H1 (cell line): Measurements from ENCODE around the gene IL31RA. TPM values are rescaled to one million over a fixed set of nuclear protein-coding genes. Genes with fewer than 3 reads are reported as not detected.

Source experiments
- CTCF ChIA-PET: fragments of 300-600 bp; sonication (Branson Sonifier 250); formaldehyde crosslinking; loops from one replicate; lab custom pipeline; 2021; ENCODE audit not compliant: partially characterized antibody; lab: Charles Lee
- POLR2A ChIA-PET: fragments of 300-600 bp; sonication (Branson Sonifier 250); formaldehyde crosslinking; loops from one replicate; lab custom pipeline; 2021; ENCODE audit warnings: inconsistent platforms; ENCODE audit not compliant: partially characterized antibody; lab: Charles Lee
- DNase-seq, 2 experiments: peaks; one replicate each; pipeline versions ENCODE4 v3.0.0 to v3.0.0-alpha.2; 2010 to 2022; ENCODE audit warnings: low spot score in 2 of 2, low read depth in 1 of 2, mixed read lengths in 1 of 2
- FAIRE-seq: peaks from 2 replicates; lab custom pipeline; 2011; peaks lifted over from hg19 to GRCh38; lab: Jason Lieb, UNC
- H2AFZ ChIP-seq: 2 replicates; pipeline ENCODE4 v1.8.1; 2012; ENCODE audit warnings: low read length, inconsistent platforms
- H2AK5ac ChIP-seq: 2 replicates; pipeline ENCODE4 v1.6.1; 2013; ENCODE audit warnings: low read depth, low read length
- H2BK120ac ChIP-seq: replicated peaks from 2 replicates; pipeline ENCODE3; 2013; ENCODE audit warnings: low read depth, low read length, inconsistent platforms
- H2BK12ac ChIP-seq: 2 replicates; pipeline ENCODE4 v1.6.1; 2013; ENCODE audit warnings: low read depth, low read length
- H2BK15ac ChIP-seq: 2 replicates; pipeline ENCODE4 v1.6.1; 2013; ENCODE audit warnings: low read length
- H2BK20ac ChIP-seq: 2 replicates; pipeline ENCODE4 v1.6.1; 2013; ENCODE audit warnings: low read length
- H2BK5ac ChIP-seq: 2 replicates; pipeline ENCODE4 v1.6.1; 2013; ENCODE audit warnings: low read depth, low read length
- H3K14ac ChIP-seq: 2 replicates; pipeline ENCODE4 v1.6.1; 2013; ENCODE audit warnings: inconsistent platforms; ENCODE audit not compliant: insufficient read length
- H3K18ac ChIP-seq: 2 replicates; pipeline ENCODE4 v1.6.1; 2013; ENCODE audit warnings: low read length; ENCODE audit errors: extremely low read depth
- H3K23ac ChIP-seq: 2 replicates; pipeline ENCODE4 v1.6.1; 2013; ENCODE audit warnings: inconsistent platforms; ENCODE audit not compliant: insufficient read length
- H3K23me2 ChIP-seq: 2 replicates; pipeline ENCODE4 v1.6.1; 2013; ENCODE audit warnings: low read depth, low read length
- H3K27ac ChIP-seq: 2 replicates; pipeline ENCODE4 v1.6.1; 2011; ENCODE audit warnings: low read depth, low read length, inconsistent platforms
- H3K27me3 ChIP-seq, 4 experiments: replicated peaks in 1 of 4; 1 replicate in 1 of 4; 2 replicates in 3 of 4; pipeline versions ENCODE4 v1.6.1 to v1.8.1; 2011 to 2013; ENCODE audit warnings: low read length in 3 of 4, mild to moderate bottlenecking in 3 of 4, inconsistent platforms in 2 of 4, mixed read lengths in 2 of 4, moderate library complexity in 1 of 4; ENCODE audit not compliant: control insufficient read depth in 3 of 4, insufficient read depth in 3 of 4; ENCODE audit errors: extremely low read depth in 1 of 4
- H3K36me3 ChIP-seq, 4 experiments: 2 replicates each; pipeline versions ENCODE4 v1.6.1 to v1.8.1; 2011 to 2013; ENCODE audit warnings: mild to moderate bottlenecking in 4 of 4, low read length in 3 of 4, moderate library complexity in 2 of 4, control low read depth in 1 of 4, inconsistent platforms in 1 of 4; ENCODE audit not compliant: insufficient read depth in 4 of 4, control insufficient read depth in 2 of 4
- H3K4ac ChIP-seq: replicated peaks from 2 replicates; pipeline ENCODE3; 2013; ENCODE audit warnings: low read length, low read depth, mixed read lengths, inconsistent platforms; ENCODE audit not compliant: insufficient read length
- H3K4me1 ChIP-seq, 4 experiments: replicated peaks in 1 of 4; 1 replicate in 1 of 4; 2 replicates in 3 of 4; pipeline versions ENCODE4 v1.6.1 to v1.8.1; 2011 to 2013; ENCODE audit warnings: low read length in 3 of 4, inconsistent platforms in 2 of 4, mixed read lengths in 1 of 4; ENCODE audit not compliant: insufficient read depth in 4 of 4, control insufficient read depth in 3 of 4
- H3K4me2 ChIP-seq, 2 experiments: 2 replicates each; pipeline versions ENCODE4 v1.6.1 to v1.8.1; 2011 to 2013; ENCODE audit warnings: low read depth in 2 of 2, low read length in 2 of 2, control low read depth in 1 of 2, inconsistent platforms in 1 of 2, mild to moderate bottlenecking in 1 of 2; ENCODE audit not compliant: insufficient read depth in 1 of 2
- H3K4me3 ChIP-seq, 4 experiments: fragments of 200-600, 300-600 bp in 1 of 4; sonication (generic), shearing (Covaris generic), sonication (Bioruptor Twin) in 1 of 4; 2 replicates each; pipeline versions ENCODE4 v1.5.1 to v1.8.1; 2011 to 2016; ENCODE audit warnings: low read length in 4 of 4, low read depth in 3 of 4, control low read depth in 2 of 4, inconsistent platforms in 2 of 4, mild to moderate bottlenecking in 2 of 4, mixed read lengths in 1 of 4, moderate library complexity in 1 of 4; ENCODE audit not compliant: insufficient read depth in 2 of 4; ENCODE audit errors: extremely low read depth in 1 of 4
- H3K56ac ChIP-seq: replicated peaks from 2 replicates; pipeline ENCODE3; 2013; ENCODE audit warnings: low read depth, mild to moderate bottlenecking, mixed read lengths, low read length, inconsistent platforms; ENCODE audit not compliant: insufficient read length
- H3K79me1 ChIP-seq: 2 replicates; pipeline ENCODE4 v1.6.1; 2013; ENCODE audit warnings: low read depth, low read length, control low read depth
- H3K79me2 ChIP-seq, 2 experiments: 2 replicates each; pipeline versions ENCODE4 v1.6.1 to v1.8.1; 2012 to 2013; ENCODE audit warnings: low read length in 2 of 2, mild to moderate bottlenecking in 2 of 2, inconsistent platforms in 1 of 2; ENCODE audit not compliant: insufficient read depth in 2 of 2, control insufficient read depth in 1 of 2
- H3K9ac ChIP-seq, 4 experiments: replicated peaks in 1 of 4; 1 replicate in 1 of 4; 2 replicates in 3 of 4; pipeline versions ENCODE4 v1.6.1 to v1.8.1; 2011 to 2013; ENCODE audit warnings: low read depth in 3 of 4, low read length in 3 of 4, control low read depth in 2 of 4, mild to moderate bottlenecking in 2 of 4, moderate library complexity in 2 of 4, inconsistent platforms in 1 of 4; ENCODE audit errors: extremely low read depth in 1 of 4
- H3K9me3 ChIP-seq, 2 experiments: 2 replicates each; pipeline versions ENCODE4 v1.6.1 to v1.8.1; 2012 to 2013; ENCODE audit warnings: mild to moderate bottlenecking in 2 of 2, moderate library complexity in 2 of 2, control low read depth in 1 of 2, inconsistent platforms in 1 of 2, low read depth in 1 of 2, low read length in 1 of 2, mixed read lengths in 1 of 2; ENCODE audit not compliant: insufficient read depth in 2 of 2
- H4K20me1 ChIP-seq, 2 experiments: replicated peaks in 1 of 2; 2 replicates each; pipeline versions ENCODE3 to v1.8.1; 2011 to 2013; ENCODE audit warnings: inconsistent platforms in 2 of 2, low read length in 2 of 2, mild to moderate bottlenecking in 1 of 2; ENCODE audit not compliant: insufficient read depth in 2 of 2, control insufficient read depth in 1 of 2
- H4K5ac ChIP-seq: 2 replicates; pipeline ENCODE4 v1.6.1; 2013; ENCODE audit warnings: low read length, low read depth, mixed read lengths, inconsistent platforms; ENCODE audit not compliant: insufficient read length
- H4K8ac ChIP-seq: 2 replicates; pipeline ENCODE4 v1.8.0; 2013; ENCODE audit warnings: mild to moderate bottlenecking, moderate library complexity, low read length, inconsistent platforms; ENCODE audit not compliant: insufficient read depth; ENCODE audit errors: extremely low read depth
- H4K91ac ChIP-seq: replicated peaks from 2 replicates; pipeline ENCODE3; 2013; ENCODE audit warnings: low read length, mixed read lengths, inconsistent platforms; ENCODE audit not compliant: insufficient read length
- ASH2L ChIP-seq: fragments of 200-600, 300-600 bp; sonication (generic); IDR thresholded peaks from one replicate; pipeline ENCODE4 v1.7.1; 2017; ENCODE audit warnings: low read length
- EGR1 ChIP-seq: IDR thresholded peaks from 2 replicates; pipeline ENCODE4 v1.6.1; 2011; ENCODE audit warnings: low read depth, low read length, borderline replicate concordance
- EP300 ChIP-seq, 2 experiments: IDR thresholded peaks; 1 replicate in 1 of 2; 2 replicates in 1 of 2; pipeline ENCODE4 v1.6.1; 2011 to 2012; ENCODE audit warnings: low read depth in 2 of 2, low read length in 2 of 2, mild to moderate bottlenecking in 2 of 2, borderline replicate concordance in 1 of 2, inconsistent platforms in 1 of 2, moderate library complexity in 1 of 2
- JUND ChIP-seq: IDR thresholded peaks from 2 replicates; pipeline ENCODE4 v1.6.1; 2011; ENCODE audit warnings: mild to moderate bottlenecking, improper control_type of control experiment, low read length
- KDM5A ChIP-seq: fragments of 200-600 bp; IDR thresholded peaks from 2 replicates; pipeline ENCODE4 v1.7.1; 2012; ENCODE audit warnings: mild to moderate bottlenecking, low read length, inconsistent platforms, mixed read lengths
- SP1 ChIP-seq: IDR thresholded peaks from 2 replicates; pipeline ENCODE4 v1.6.1; 2011; ENCODE audit warnings: low read depth, low read length
- SRF ChIP-seq: IDR thresholded peaks from 2 replicates; pipeline ENCODE4 v1.6.1; 2011; ENCODE audit warnings: mild to moderate bottlenecking, low read depth, low read length, moderate library complexity
- SUZ12 ChIP-seq: fragments of 200-600 bp; sonication (generic); IDR thresholded peaks from 2 replicates; pipeline ENCODE4 v1.6.1; 2012; ENCODE audit warnings: mild to moderate bottlenecking, inconsistent platforms, low read length, moderate library complexity, mixed read lengths
- TAF1 ChIP-seq: IDR thresholded peaks from 2 replicates; pipeline ENCODE4 v1.6.1; 2011; ENCODE audit warnings: mild to moderate bottlenecking, low read depth, low read length
- TAF7 ChIP-seq: optimal IDR thresholded peaks from 2 replicates; pipeline ENCODE3; 2011; ENCODE audit warnings: low read depth, mild to moderate bottlenecking, inconsistent platforms, low read length, moderate library complexity, borderline replicate concordance
- TBP ChIP-seq: IDR thresholded peaks from 2 replicates; pipeline ENCODE4 v1.6.1; 2011; ENCODE audit warnings: low read depth, low read length, improper control_type of control experiment
- TCF12 ChIP-seq: IDR thresholded peaks from 2 replicates; pipeline ENCODE4 v1.6.1; 2011; ENCODE audit warnings: low read depth, mild to moderate bottlenecking, low read length
- TEAD4 ChIP-seq: IDR thresholded peaks from 2 replicates; pipeline ENCODE4 v1.6.1; 2012; ENCODE audit warnings: low read depth, low read length, inconsistent platforms, mixed read lengths
- polyA plus RNA-seq, 7 experiments: library from polyadenylated mRNA; depleted of rRNA in 3 of 7; stranded (reverse) in 5 of 7; unstranded in 2 of 7; fragments of >200 nt in 5 of 7; fragments of 200-250 nt in 2 of 7; gene quantifications; 1 replicate in 5 of 7; 2 replicates in 1 of 7; 4 replicates in 1 of 7; pipeline versions ENCODE4 v1.2.1 to v1.2.3, GENCODE V29; 2011 to 2013; ENCODE audit warnings: missing spikeins in 2 of 7, mixed read lengths in 2 of 7
- total RNA-seq: library from RNA; stranded (reverse); fragmentation: NEBNext Ultra II Directional; extraction: Animal tissue kit (Norgen Biotek cat#: 25700); gene quantifications from 2 replicates; pipeline ENCODE4 v1.2.1, GENCODE V29; 2021
- TF ChIP-seq, protein P1 (sequence below): IDR thresholded peaks from 2 replicates; pipeline ENCODE4 v1.6.1; 2012; ENCODE audit warnings: low read length, inconsistent platforms
- TF ChIP-seq, protein P2 (sequence below): IDR thresholded peaks from 2 replicates; pipeline ENCODE4 v1.6.1; 2012; ENCODE audit warnings: inconsistent platforms

IL31RA gene
- total and polyA plus RNA-seq, 2 of the 8 experiments (the other 6 are each of a cell fraction or from before 2014, with no cell fraction given): not detected

DNA sequence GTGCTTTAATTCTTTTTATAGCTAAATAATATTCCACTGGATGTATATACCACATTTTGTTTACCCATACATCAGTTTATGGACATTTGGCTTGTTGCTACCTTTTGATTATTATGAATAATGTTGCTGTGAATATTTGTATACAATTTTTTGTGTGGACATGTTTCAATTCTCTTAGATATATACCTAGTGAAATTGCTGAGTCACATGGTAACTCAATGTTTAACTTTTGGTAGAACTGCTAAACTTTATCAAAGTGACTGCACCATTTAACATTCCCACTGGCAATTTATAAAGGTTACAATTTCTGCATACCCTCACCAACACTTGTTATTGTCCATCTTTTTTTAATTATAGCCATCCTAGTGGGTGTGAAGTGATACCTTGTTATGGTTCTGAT lies 22.1 kb downstream of the IL31RA start:
- Histone ChIP-seq H3K79me2 (no peaks in the 10 kb centered on the region), H3K4me2 (no peak overlapping the region), H2AFZ (no peak overlapping the region), H4K20me1 (no peaks in the 10 kb centered on the region), H3K9ac (no peak overlapping the region), H3K4ac (no peak overlapping the region), H2BK5ac (no peak overlapping the region), H3K14ac (no peak overlapping the region), H2BK20ac (no peak overlapping the region), H3K27me3 (no peaks in the 10 kb centered on the region), H3K23me2 (no peaks in the 10 kb centered on the region), H3K27ac (no peak overlapping the region), H3K18ac (no peak overlapping the region), H3K4me1 (no peaks in the 10 kb centered on the region), H2BK15ac (no peak overlapping the region), H4K5ac (no peak overlapping the region), H2BK12ac (no peak overlapping the region), H3K56ac (no peak overlapping the region), H3K23ac (no peak overlapping the region), H2AK5ac (no peak overlapping the region), H4K8ac (no peak overlapping the region), H3K36me3 (no peaks in the 10 kb centered on the region), H3K79me1 (no peaks in the 10 kb centered on the region), H2BK120ac (no peak overlapping the region), H3K9me3 (no peaks in the 10 kb centered on the region), H3K4me3 (no peak overlapping the region), H4K91ac (no peak overlapping the region)
- DNase-seq (no peak), FAIRE-seq (no peak)
- ChIA-PET POLR2A (no interaction called here), CTCF (no interaction called here)
- TF ChIP-seq SRF: no peak
- TF ChIP-seq SP1: no peak
- TF ChIP-seq ASH2L: no peak
- no peak for TF ChIP-seq TAF1
- TF ChIP-seq, protein P1, sequence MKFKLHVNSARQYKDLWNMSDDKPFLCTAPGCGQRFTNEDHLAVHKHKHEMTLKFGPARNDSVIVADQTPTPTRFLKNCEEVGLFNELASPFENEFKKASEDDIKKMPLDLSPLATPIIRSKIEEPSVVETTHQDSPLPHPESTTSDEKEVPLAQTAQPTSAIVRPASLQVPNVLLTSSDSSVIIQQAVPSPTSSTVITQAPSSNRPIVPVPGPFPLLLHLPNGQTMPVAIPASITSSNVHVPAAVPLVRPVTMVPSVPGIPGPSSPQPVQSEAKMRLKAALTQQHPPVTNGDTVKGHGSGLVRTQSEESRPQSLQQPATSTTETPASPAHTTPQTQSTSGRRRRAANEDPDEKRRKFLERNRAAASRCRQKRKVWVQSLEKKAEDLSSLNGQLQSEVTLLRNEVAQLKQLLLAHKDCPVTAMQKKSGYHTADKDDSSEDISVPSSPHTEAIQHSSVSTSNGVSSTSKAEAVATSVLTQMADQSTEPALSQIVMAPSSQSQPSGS: no peak
- TF ChIP-seq, protein P2, sequence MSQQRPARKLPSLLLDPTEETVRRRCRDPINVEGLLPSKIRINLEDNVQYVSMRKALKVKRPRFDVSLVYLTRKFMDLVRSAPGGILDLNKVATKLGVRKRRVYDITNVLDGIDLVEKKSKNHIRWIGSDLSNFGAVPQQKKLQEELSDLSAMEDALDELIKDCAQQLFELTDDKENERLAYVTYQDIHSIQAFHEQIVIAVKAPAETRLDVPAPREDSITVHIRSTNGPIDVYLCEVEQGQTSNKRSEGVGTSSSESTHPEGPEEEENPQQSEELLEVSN: no peak
- TF ChIP-seq TCF12: no peak
- TF ChIP-seq TEAD4: no peak
- no peak for TF ChIP-seq EP300 (IDR thresholded peaks at IDR 0.05; ENCODE audit: borderline replicate concordance in 1 of 2, low read depth in 2 of 2, low read length in 2 of 2)
- no peak for TF ChIP-seq TAF7
- TF ChIP-seq SUZ12: no peak
- no peak for TF ChIP-seq JUND
- no peak for TF ChIP-seq TBP
- no peak for TF ChIP-seq EGR1
- no peak for TF ChIP-seq KDM5A
